HG02884 (cell line): ENCODE data around the gene ITGB3.
"Not testable (repeated sequence)": the region's sequence is repeated elsewhere in the genome, so short reads cannot be mapped to it uniquely, and the experiment has no call there.

ENCODE experiments used
- ATAC-seq: cut with Tn5 transposase; IDR thresholded peaks from one replicate; pipeline ENCODE4 v1.9.1; 2021; ENCODE audit warnings: mild to moderate bottlenecking, moderate library complexity; ENCODE audit not compliant: unreplicated experiment

Gene ITGB3

GRCh38 chr17:47222047-47222446 is 31.6 kb upstream of the ITGB3 start:
- ATAC-seq, result no peak

- no peak for ATAC-seq
Measured at GRCh38 chr17:47223007-47223406, 30.6 kb upstream of the ITGB3 start.

- no peak for ATAC-seq
Measured at GRCh38 chr17:47223460-47223859, 30.2 kb upstream of the ITGB3 start.

- ATAC-seq, result not testable (repeated sequence)
Measured at GRCh38 chr17:47224077-47224476, 29.6 kb upstream of the ITGB3 start.

GRCh38 chr17:47224966-47225365 is 28.7 kb upstream of the ITGB3 start:
- no peak for ATAC-seq

GRCh38 chr17:47225436-47225858 is 28.2 kb upstream of the ITGB3 start:
- ATAC-seq, result no peak

- no peak for ATAC-seq
Measured at GRCh38 chr17:47225911-47226688, 27.5 kb upstream of the ITGB3 start.

- ATAC-seq, result no peak
Measured at GRCh38 chr17:47227862-47228261, 25.8 kb upstream of the ITGB3 start.

- ATAC-seq, result no peak
Measured at GRCh38 chr17:47229535-47230443, 23.8 kb upstream of the ITGB3 start.

- ATAC-seq, result no peak
Measured at GRCh38 chr17:47230864-47231263, 22.8 kb upstream of the ITGB3 start.

- ATAC-seq, result no peak
Measured at GRCh38 chr17:47231334-47231733, 22.3 kb upstream of the ITGB3 start.

GRCh38 chr17:47231866-47232265 is 21.8 kb upstream of the ITGB3 start:
- ATAC-seq, result no peak

- ATAC-seq, result no peak
Measured at GRCh38 chr17:47232465-47232864, 21.2 kb upstream of the ITGB3 start.

GRCh38 chr17:47235506-47235905 is 18.1 kb upstream of the ITGB3 start:
- ATAC-seq, result no peak

- ATAC-seq, result no peak
Measured at GRCh38 chr17:47235923-47236322, 17.7 kb upstream of the ITGB3 start.

- no peak for ATAC-seq
Measured at GRCh38 chr17:47237841-47238240, 15.8 kb upstream of the ITGB3 start.

GRCh38 chr17:47238321-47239010 is 15.2 kb upstream of the ITGB3 start:
- ATAC-seq, result no peak

- ATAC-seq, result no peak
Measured at GRCh38 chr17:47239619-47239966, 14.0 kb upstream of the ITGB3 start.

GRCh38 chr17:47239967-47240651 is 13.5 kb upstream of the ITGB3 start:
- ATAC-seq, result no peak

GRCh38 chr17:47240806-47241205 is 12.8 kb upstream of the ITGB3 start:
- ATAC-seq, result no peak

- ATAC-seq, result no peak
Measured at GRCh38 chr17:47242648-47243047, 11.0 kb upstream of the ITGB3 start.
